AG09319 (cell line): ENCODE results near the gene EBLN2.

Source experiments
- DNase-seq: peaks from one replicate; pipeline ENCODE4 v3.0.0-alpha.2; 2010; ENCODE audit warnings: low read depth; ENCODE audit errors: extremely low read depth
- TF ChIP-seq, protein P1 (sequence below): IDR thresholded peaks from 2 replicates; pipeline ENCODE4 v1.5.1; 2011; ENCODE audit warnings: low read depth, mild to moderate bottlenecking, inconsistent platforms, low read length, moderate library complexity

The EBLN2 gene

DNA sequence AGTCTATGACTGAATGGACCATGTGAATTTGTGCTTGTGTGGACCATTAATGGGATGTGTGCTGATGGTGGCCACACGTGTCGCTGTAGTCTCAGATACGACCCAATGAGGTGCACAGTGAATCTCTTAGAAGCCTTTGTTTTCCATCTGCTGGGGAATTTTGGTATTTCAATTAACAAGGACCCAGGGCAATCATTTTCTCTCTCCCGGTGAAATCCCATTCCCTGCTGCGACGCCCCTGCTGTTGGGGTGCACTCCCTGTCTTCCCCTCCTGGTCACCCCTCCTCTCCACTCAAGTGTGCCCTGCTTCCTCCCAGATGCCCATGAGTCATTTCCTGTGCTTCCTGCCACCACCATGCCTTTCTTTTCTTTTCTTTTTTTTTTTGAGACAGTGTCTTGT is 32.7 kb downstream of the EBLN2 start:
- TF ChIP-seq, protein P1, sequence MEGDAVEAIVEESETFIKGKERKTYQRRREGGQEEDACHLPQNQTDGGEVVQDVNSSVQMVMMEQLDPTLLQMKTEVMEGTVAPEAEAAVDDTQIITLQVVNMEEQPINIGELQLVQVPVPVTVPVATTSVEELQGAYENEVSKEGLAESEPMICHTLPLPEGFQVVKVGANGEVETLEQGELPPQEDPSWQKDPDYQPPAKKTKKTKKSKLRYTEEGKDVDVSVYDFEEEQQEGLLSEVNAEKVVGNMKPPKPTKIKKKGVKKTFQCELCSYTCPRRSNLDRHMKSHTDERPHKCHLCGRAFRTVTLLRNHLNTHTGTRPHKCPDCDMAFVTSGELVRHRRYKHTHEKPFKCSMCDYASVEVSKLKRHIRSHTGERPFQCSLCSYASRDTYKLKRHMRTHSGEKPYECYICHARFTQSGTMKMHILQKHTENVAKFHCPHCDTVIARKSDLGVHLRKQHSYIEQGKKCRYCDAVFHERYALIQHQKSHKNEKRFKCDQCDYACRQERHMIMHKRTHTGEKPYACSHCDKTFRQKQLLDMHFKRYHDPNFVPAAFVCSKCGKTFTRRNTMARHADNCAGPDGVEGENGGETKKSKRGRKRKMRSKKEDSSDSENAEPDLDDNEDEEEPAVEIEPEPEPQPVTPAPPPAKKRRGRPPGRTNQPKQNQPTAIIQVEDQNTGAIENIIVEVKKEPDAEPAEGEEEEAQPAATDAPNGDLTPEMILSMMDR = no peak
- DNase-seq = no peak

DNA sequence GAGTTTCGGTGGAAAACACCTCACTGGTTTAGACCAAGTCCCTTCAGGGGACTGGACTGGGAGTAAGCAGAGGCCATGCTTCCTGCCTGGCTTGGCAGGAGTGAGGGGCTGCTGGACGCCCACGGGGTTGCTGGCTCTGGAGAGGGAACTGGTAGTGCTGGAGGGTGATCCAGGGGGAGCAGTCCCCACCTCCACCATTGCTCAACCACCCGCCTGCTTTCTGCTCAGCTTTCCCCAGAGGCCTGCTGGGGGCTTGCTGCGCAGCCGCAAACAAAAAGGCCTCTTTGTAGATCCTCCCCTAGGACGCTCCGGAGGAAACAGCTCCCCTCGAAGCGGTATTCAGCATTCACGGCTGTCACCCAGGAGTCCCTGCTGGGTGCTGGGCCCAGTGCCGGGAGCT is 33.5 kb downstream of the EBLN2 start:
- TF ChIP-seq, protein P1 = no peak
- no peak for DNase-seq

DNA sequence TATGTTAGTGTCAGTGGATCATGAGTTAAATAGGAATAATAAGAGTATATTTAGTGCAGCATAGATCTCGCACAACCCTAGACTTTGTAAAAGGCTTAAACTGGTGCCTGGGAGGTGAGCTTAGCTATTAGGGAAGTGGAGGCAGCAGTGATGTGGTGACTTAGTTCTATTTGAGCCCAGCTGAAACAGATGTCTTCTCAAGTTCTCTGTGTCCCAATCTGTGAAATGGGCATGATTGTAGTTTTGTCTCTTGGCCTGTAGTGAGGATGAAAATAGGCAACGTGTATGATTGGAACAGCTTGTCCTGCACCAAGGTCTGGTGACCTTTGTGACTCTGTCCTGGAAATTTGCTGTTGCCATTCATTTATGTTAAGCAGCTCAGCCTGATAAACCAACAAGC is 34.7 kb downstream of the EBLN2 start:
- DNase-seq = no peak
- TF ChIP-seq, protein P1 = no peak

DNA sequence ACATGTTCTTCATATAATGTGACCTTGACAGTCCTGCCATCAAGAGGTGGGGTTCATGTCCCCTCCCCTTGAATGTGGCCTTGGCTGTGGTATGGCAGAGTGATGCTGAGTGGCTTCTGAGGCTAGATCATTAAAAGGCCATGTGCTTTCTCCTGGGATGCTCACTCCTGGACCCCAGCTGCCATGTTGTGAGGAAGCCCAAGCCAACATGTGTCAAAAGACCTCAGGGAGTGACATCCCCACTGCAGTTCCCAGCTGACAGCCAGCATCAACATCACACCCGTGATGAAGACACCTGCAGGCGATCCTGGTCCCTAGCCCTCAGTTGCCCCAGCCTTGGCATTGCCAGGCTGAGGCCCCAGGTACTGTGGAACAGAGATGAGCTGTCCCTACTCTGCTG is 36.6 kb downstream of the EBLN2 start:
- DNase-seq = no peak
- TF ChIP-seq, protein P1 = no peak

DNA sequence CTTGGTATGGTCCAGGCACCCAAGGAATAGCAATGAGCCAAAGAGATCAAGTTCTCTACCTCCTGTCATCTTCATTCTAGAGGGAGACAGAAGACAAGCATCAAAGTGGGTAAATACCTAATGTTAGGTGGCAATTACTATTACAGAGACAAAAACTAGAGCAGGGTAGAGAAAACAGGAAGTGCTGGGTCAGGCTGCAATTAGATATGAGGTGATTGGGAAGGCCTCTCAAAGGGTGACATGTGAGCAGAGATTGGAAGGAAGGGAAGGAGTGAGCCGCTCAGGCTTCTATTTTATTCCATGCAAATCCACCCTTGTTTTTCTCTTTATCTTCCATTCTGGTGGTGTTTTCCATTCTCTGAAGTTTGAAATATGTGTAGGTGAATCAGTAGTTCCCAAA is 37.4 kb downstream of the EBLN2 start:
- no peak for DNase-seq
- TF ChIP-seq, protein P1 = no peak

DNA sequence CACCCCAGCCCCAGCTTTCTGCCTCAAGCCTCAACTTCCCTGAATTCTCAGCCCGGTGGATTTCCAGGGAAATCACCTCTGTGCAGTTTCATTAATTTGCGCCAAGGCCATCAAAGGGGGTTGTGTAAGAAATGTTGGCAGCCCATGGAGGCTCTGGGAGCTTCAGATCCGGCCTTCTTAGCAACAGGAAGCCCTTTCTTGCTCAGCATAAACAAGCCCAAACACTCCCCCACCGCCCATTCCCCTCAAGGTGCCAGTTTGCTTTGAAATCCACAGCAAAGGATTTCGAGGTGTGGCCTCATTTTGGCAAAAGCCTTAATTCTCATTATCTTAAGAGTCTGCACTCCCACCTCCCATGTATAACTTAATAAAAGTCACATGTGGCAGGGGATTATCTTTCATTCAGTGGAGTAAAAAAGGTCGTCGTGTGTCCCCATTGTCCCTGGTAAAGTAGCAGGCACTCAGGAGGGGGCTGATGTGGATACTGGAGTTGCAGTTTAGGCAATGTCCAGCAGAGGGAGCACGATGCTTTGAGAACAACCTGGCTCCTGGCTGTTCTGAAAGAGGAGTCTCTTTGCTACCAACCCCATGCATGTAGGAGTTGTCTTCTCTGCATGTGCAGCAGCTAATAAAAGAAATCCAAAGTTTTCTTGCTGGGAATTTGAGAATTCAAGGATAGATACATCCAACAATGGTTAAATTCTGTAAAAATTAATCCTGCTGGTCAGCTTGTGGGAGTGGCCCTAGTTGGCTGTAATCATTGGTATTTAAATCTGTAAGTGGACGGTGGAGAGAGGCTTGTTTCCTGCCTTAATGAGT is 39.5 kb downstream of the EBLN2 start:
- DNase-seq = peak; percentile 54
- TF ChIP-seq, protein P1 = peak; percentile 93

DNA sequence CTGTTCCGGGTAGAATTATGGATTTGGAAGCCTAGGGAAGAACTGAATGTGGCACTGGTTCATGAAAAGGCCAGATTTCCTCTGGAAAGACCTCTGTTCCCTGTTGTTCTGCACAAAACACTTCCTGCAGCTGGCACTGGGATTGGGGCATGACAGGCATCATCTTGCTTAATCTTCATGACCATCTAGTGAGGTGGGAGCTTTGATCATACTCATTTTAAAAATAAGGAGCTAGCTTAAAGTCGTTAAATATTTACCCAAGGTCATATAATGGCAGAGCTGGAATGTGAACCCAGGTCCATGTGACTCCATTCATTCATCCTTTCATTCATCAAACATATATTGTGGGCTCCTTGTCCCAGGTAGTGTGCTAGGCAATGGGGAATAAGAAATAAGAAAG is 40.4 kb downstream of the EBLN2 start:
- no peak for DNase-seq
- TF ChIP-seq, protein P1 = no peak
